Measurements from ENCODE around the gene WDR18. TPM values are rescaled to one million over a fixed set of nuclear protein-coding genes. Genes with fewer than 3 reads are reported as not detected.
"Not testable (repeated sequence)": the region's sequence is repeated elsewhere in the genome, so short reads cannot be mapped to it uniquely, and the experiment has no call there.

WDR18 gene
- polyA plus RNA-seq, 1 donor (not counting 4 experiments of a cell fraction or from before 2014, with no cell fraction given): 26.3 TPM

- peak; percentile 20 for FAIRE-seq
- Histone ChIP-seq H3K9me3 (ENCODE audit: control insufficient read depth, low read depth, low read length) (no peaks in the 10 kb centered on the region), H3K9me1 (ENCODE audit: control insufficient read depth, extremely low read depth, insufficient read depth, low read length) (peaks cover 4% of the 10 kb centered on the region), H2AFZ (ENCODE audit: control insufficient read depth, low read length) (peak within 1 kb of the TSS; percentile 95), H4K20me1 (ENCODE audit: control insufficient read depth, extremely low read depth, insufficient read depth, low read length) (peaks cover 25% of the 10 kb centered on the region), H3K9ac (ENCODE audit: control insufficient read depth, extremely low read depth, insufficient read depth, low read length) (peak within 1 kb of the TSS; percentile 91), H3K27ac (ENCODE audit: control insufficient read depth, insufficient read depth, low read length) (peak within 1 kb of the TSS; percentile 99), H3K36me3 (ENCODE audit: control insufficient read depth in 2 of 2, extremely low read depth in 1 of 2, insufficient read depth in 2 of 2, low read length in 2 of 2) (no peaks in the 10 kb centered on the region), H3K79me2 (ENCODE audit: control insufficient read depth, insufficient read depth, low read length) (peaks cover 50% of the 10 kb centered on the region), H3K4me2 (ENCODE audit: control insufficient read depth, extremely low read depth, insufficient read depth, low read depth, low read length) (peak within 1 kb of the TSS; percentile 68), H3K27me3 (ENCODE audit: control insufficient read depth, extremely low read depth, insufficient read depth, low read length) (no peaks in the 10 kb centered on the region), H3K4me3 (ENCODE audit: control insufficient read depth in 2 of 3, extremely low read depth in 1 of 3, insufficient read depth in 2 of 3, low read depth in 1 of 3, low read length in 3 of 3) (peak within 1 kb of the TSS; percentile 68 to 95 (median 71)), H3K4me1 (ENCODE audit: control insufficient read depth, extremely low read depth, insufficient read depth, low read length) (peaks cover 32% of the 10 kb centered on the region)
- peak; percentile 83 for DNase-seq (ENCODE audit: low read depth, low spot score)
- TF ChIP-seq CTCF (optimal IDR thresholded peaks at IDR 0.05 in 1 of 3, IDR thresholded peaks at IDR 0.05 in 1 of 3, conservative IDR thresholded peaks at IDR 0.05 in 1 of 3; ENCODE audit: extremely low read depth in 1 of 3, insufficient read depth in 2 of 3, low read length in 3 of 3): no peak
- TF ChIP-seq EZH2 (IDR thresholded peaks at IDR 0.05; ENCODE audit: low read length): no peak
- dilution Hi-C loops (cut with MboI; ENCODE audit: extremely low pct_ligation_motif_present, low sequenced_read_pairs): no loop called here
These were observed 36.8 kb downstream of the WDR18 start, which contains the start of gene TMEM259 for GRCh38 chr19:1020868-1021425. Gene TMEM259 (minus strand): TSS chr19:1021123. CDS start chr19:1020996, 127 bp downstream.

- H3K9me1 ChIP-seq (ENCODE audit: control insufficient read depth, extremely low read depth, insufficient read depth, low read length); H3K27ac ChIP-seq (ENCODE audit: control insufficient read depth, insufficient read depth, low read length); FAIRE-seq; H3K4me2 ChIP-seq (ENCODE audit: control insufficient read depth, extremely low read depth, insufficient read depth, low read depth, low read length); H4K20me1 ChIP-seq (ENCODE audit: control insufficient read depth, extremely low read depth, insufficient read depth, low read length); H3K36me3 ChIP-seq (ENCODE audit: control insufficient read depth in 2 of 2, extremely low read depth in 1 of 2, insufficient read depth in 2 of 2, low read length in 2 of 2); DNase-seq (ENCODE audit: low read depth, low spot score); H3K4me3 ChIP-seq (ENCODE audit: control insufficient read depth in 2 of 3, extremely low read depth in 1 of 3, insufficient read depth in 2 of 3, low read depth in 1 of 3, low read length in 3 of 3); H3K27me3 ChIP-seq (ENCODE audit: control insufficient read depth, extremely low read depth, insufficient read depth, low read length); H3K9ac ChIP-seq (ENCODE audit: control insufficient read depth, extremely low read depth, insufficient read depth, low read length); H2AFZ ChIP-seq (ENCODE audit: control insufficient read depth, low read length); H3K9me3 ChIP-seq (ENCODE audit: control insufficient read depth, low read depth, low read length); dilution Hi-C loops (cut with MboI; ENCODE audit: extremely low pct_ligation_motif_present, low sequenced_read_pairs): not testable (repeated sequence)
- H3K4me1 ChIP-seq (ENCODE audit: control insufficient read depth, extremely low read depth, insufficient read depth, low read length): peaks cover 12% of the 10 kb centered on the region
- peaks cover 43% of the 10 kb centered on the region for H3K79me2 ChIP-seq (ENCODE audit: control insufficient read depth, insufficient read depth, low read length)
These were observed 39.7 kb downstream of the WDR18 start for GRCh38 chr19:1023883-1024188.

GRCh38 chr19:1025080-1025479 is 40.9 kb downstream of the WDR18 start:
- FAIRE-seq; H3K27ac ChIP-seq (ENCODE audit: control insufficient read depth, insufficient read depth, low read length); H4K20me1 ChIP-seq (ENCODE audit: control insufficient read depth, extremely low read depth, insufficient read depth, low read length); H2AFZ ChIP-seq (ENCODE audit: control insufficient read depth, low read length); H3K9me1 ChIP-seq (ENCODE audit: control insufficient read depth, extremely low read depth, insufficient read depth, low read length); DNase-seq (ENCODE audit: low read depth, low spot score); H3K4me3 ChIP-seq (ENCODE audit: control insufficient read depth in 2 of 3, extremely low read depth in 1 of 3, insufficient read depth in 2 of 3, low read depth in 1 of 3, low read length in 3 of 3); H3K27me3 ChIP-seq (ENCODE audit: control insufficient read depth, extremely low read depth, insufficient read depth, low read length); H3K9me3 ChIP-seq (ENCODE audit: control insufficient read depth, low read depth, low read length); dilution Hi-C loops (cut with MboI; ENCODE audit: extremely low pct_ligation_motif_present, low sequenced_read_pairs); H3K4me2 ChIP-seq (ENCODE audit: control insufficient read depth, extremely low read depth, insufficient read depth, low read depth, low read length); H3K9ac ChIP-seq (ENCODE audit: control insufficient read depth, extremely low read depth, insufficient read depth, low read length): not testable (repeated sequence)
- peaks cover 10% of the 10 kb centered on the region for H3K4me1 ChIP-seq (ENCODE audit: control insufficient read depth, extremely low read depth, insufficient read depth, low read length)
- peaks cover 39% of the 10 kb centered on the region for H3K79me2 ChIP-seq (ENCODE audit: control insufficient read depth, insufficient read depth, low read length)
- peaks cover 0 to 10% of the 10 kb centered on the region in 2 experiments for H3K36me3 ChIP-seq (ENCODE audit: control insufficient read depth in 2 of 2, extremely low read depth in 1 of 2, insufficient read depth in 2 of 2, low read length in 2 of 2)

Measured in keratinocyte (primary cell).